K562 treated with DMSO at 1 percent for 12 hours (cell line): ENCODE measurements around the gene MMP2. TPM values are rescaled to one million over a fixed set of nuclear protein-coding genes. Genes with fewer than 3 reads are reported as not detected.

Experiments
- total RNA-seq: library from RNA; unstranded; fragments of 300-600 nt; gene quantifications from 2 replicates; pipeline ENCODE4 v1.2.3, GENCODE V29; 2022; ENCODE audit not compliant: insufficient read depth

The MMP2 gene
- not detected in 2 replicates for total RNA-seq

DNA sequence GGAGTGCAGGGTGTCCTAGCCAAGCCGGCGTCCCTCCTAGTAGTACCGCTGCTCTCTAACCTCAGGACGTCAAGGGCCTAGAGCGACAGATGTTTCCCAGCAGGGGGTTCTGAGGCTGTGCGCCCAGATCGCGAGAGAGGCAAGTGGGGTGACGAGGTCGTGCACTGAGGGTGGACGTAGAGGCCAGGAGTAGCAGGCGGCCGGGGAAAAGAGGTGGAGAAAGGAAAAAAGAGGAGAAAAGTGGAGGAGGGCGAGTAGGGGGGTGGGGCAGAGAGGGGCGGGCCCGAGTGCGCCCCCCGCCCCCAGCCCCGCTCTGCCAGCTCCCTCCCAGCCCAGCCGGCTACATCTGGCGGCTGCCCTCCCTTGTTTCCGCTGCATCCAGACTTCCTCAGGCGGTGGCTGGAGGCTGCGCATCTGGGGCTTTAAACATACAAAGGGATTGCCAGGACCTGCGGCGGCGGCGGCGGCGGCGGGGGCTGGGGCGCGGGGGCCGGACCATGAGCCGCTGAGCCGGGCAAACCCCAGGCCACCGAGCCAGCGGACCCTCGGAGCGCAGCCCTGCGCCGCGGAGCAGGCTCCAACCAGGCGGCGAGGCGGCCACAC, at the start of gene MMP2:
Gene MMP2 (plus strand): TSS at position 372 of the 603 bp plus-strand sequence. CDS start 282 bp downstream, outside the sequence.

DNA sequence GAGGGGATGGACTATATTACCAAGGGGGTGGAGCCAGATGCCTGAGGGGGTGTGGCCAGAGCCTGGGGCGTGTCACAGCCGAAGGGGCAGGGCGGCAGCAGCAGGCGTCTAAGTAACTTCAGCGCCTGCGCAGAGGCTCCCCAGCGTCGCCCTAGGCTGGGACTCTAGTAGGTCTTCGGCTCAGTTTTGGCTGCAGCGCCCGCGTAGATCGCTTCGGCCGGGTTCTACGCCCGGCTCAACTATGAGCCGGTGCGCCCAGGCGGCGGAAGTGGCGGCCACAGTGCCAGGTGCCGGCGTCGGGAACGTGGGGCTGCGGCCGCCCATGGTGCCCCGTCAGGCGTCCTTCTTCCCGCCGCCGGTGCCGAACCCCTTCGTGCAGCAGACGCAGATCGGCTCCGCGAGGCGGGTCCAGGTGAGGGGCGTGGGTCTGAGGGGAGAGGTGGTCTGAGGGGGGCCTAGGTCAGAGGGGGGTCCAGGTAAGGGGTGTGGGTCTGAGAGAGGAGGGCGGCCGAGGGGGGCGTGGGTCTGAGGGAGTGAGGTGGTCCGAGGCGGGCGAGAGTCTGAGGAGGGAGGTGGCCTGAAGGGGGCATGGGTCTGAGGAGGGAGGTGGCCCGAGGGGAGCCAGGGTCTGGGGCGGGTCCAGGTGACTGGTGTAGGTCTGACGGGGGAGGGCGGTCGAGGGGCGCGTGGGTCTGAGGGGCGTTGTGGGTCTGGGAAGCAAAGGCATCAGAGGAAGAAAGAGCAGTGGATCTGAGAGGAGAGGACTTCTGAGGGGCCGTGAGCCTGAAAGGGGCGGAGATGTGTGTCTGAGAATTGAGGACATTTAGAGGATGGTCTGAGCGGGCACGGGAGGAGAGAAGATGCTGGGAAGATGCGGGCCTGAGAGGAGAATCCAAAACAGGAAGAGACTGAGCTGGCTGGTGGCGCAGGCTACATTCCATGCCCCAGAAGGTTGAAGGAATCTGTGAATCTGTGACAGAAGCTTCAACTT, 30.2 kb downstream of the MMP2 start, which contains the start of gene LPCAT2:
Gene LPCAT2 (plus strand): TSS at position 132 of the 991 bp plus-strand sequence. CDS start 110 bp downstream, at position 242.

Other genes starting within 250 kb of the MMP2 start
- 0.44 and 0.58 TPM in 2 replicates for gene IRX6, start 155.0 kb upstream of the MMP2 start, total RNA-seq
- gene LPCAT2, start 29.9 kb downstream of the MMP2 start, total RNA-seq: 9.9 and 17.7 TPM in 2 replicates
- not detected in 2 replicates for gene CAPNS2, start 87.5 kb downstream of the MMP2 start, total RNA-seq
- gene SLC6A2, start 176.8 kb downstream of the MMP2 start, total RNA-seq: not detected in 2 replicates